Left ventricle myocardium inferior (tissue), 1 donor: ENCODE results near the gene RLIM. TPM values are rescaled to one million over a fixed set of nuclear protein-coding genes. Genes with fewer than 3 reads are reported as not detected.

Experiments used
- DNase-seq: peaks from one replicate; pipeline ENCODE4 v3.0.0-alpha.2; 2020
- H3K27ac ChIP-seq: fragments of 200-600 bp; replicated peaks from 2 replicates; pipeline ENCODE4 v1.8.0; 2021
- H3K27me3 ChIP-seq: fragments of 200-600 bp; 2 replicates; pipeline ENCODE4 v1.8.0; 2021; ENCODE audit warnings: low read depth
- H3K36me3 ChIP-seq: fragments of 200-600 bp; 2 replicates; pipeline ENCODE4 v1.8.0; 2021
- H3K4me1 ChIP-seq: fragments of 200-600 bp; 2 replicates; pipeline ENCODE4 v1.8.0; 2021
- H3K4me3 ChIP-seq: fragments of 200-600 bp; 2 replicates; pipeline ENCODE4 v1.8.0; 2021; ENCODE audit warnings: mild to moderate bottlenecking, moderate library complexity
- H3K9me3 ChIP-seq: fragments of 200-600 bp; replicated peaks from 2 replicates; pipeline ENCODE4 v1.8.0; 2021
- CTCF ChIP-seq: fragments of 200-600 bp; IDR thresholded peaks from 2 replicates; pipeline ENCODE4 v1.8.0; 2021; ENCODE audit warnings: antibody characterized with exemption, mild to moderate bottlenecking, borderline replicate concordance
- intact Hi-C: fragments of 100-400 bp; cut with micrococcal nuclease; formaldehyde crosslinking; loops from one replicate; pipeline ENCODE4 v1.11.0; 2022
- total RNA-seq: library from RNA; stranded (reverse); fragmentation: NEBNext Ultra II Directional; extraction: Animal tissue kit (Norgen Biotek cat#: 25700); gene quantifications from one replicate; pipeline ENCODE4 v1.2.1, GENCODE V29; 2021
- donor health status: DM: no; HTN: yes; CAD: no; lungs with severe emphysema.

Gene RLIM
- total RNA-seq, 1 donor from 2014 or later, result 23.8 TPM

GRCh38 chrX:74535408-74536151, 78.8 kb downstream of the RLIM start:
- Histone ChIP-seq H3K27ac (peak overlapping the region; percentile 91), H3K4me1 (peaks cover 15% of the 10 kb centered on the region), H3K9me3 (no peaks in the 10 kb centered on the region), H3K27me3 (no peaks in the 10 kb centered on the region), H3K4me3 (peak overlapping the region; percentile 68), H3K36me3 (no peaks in the 10 kb centered on the region)
- peak; percentile 76 for DNase-seq
- TF ChIP-seq CTCF, result peak; percentile 51
- intact Hi-C loops, result no loop called here

Other genes with a start within 250 kb of the RLIM start
- gene SLC16A2, start 193.1 kb downstream of the RLIM start, total RNA-seq, result 6.1 TPM